Measurements from ENCODE around the gene LILRA6.

DNA sequence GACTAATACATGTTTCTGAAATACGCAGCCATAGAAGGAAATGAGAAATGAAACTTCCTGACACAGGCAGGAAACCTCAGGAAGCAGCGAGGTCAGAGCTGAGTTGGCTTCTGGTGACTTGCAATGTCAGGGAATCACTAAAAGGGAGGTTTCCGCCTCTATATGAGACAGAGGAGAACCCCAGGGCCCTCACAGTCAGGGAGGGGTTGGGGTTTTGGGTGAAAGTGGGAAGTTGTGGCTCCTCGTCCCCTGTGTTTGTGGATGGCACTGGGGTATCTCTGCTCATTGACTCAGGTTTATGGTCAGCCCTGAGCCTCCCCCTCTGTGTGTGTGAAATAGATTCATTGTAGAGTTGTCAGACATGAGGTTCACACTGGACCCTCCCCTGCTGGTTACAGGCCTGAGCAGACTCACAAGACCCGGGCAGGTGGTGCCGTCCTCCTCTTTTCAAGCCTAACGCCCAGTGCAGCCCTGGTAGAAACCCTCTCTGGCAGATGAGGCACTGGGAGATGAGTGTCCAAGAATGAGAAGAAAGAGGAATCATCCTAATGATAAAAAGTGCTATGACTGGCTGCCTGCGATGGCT, 5.5 kb upstream of the LILRA6 start:
- TF ChIP-seq, protein P1, sequence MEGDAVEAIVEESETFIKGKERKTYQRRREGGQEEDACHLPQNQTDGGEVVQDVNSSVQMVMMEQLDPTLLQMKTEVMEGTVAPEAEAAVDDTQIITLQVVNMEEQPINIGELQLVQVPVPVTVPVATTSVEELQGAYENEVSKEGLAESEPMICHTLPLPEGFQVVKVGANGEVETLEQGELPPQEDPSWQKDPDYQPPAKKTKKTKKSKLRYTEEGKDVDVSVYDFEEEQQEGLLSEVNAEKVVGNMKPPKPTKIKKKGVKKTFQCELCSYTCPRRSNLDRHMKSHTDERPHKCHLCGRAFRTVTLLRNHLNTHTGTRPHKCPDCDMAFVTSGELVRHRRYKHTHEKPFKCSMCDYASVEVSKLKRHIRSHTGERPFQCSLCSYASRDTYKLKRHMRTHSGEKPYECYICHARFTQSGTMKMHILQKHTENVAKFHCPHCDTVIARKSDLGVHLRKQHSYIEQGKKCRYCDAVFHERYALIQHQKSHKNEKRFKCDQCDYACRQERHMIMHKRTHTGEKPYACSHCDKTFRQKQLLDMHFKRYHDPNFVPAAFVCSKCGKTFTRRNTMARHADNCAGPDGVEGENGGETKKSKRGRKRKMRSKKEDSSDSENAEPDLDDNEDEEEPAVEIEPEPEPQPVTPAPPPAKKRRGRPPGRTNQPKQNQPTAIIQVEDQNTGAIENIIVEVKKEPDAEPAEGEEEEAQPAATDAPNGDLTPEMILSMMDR (conservative IDR thresholded peaks at IDR 0.05; ENCODE audit: low read depth, low read length) = no peak
- no peak for TF ChIP-seq EZH2 (IDR thresholded peaks at IDR 0.05; ENCODE audit: borderline replicate concordance, low read depth, low read length, poor library complexity, severe bottlenecking)

Measured in A673 (cell line).